Activated naive CD4-positive, alpha-beta T cell treated with anti-CD3 and anti-CD28 coated beads, Interleukin-2, amount 50 U/mL, for 24 hours (primary cell): ENCODE measurements around the gene ADAMTS16.

Experiments
- H3K27ac Mint-ChIP-seq: one replicate; pipeline ENCODE4 v1.8.0; 2021; ENCODE audit warnings: mild to moderate bottlenecking, mixed read lengths
- H3K27me3 Mint-ChIP-seq: one replicate; pipeline ENCODE4 v1.8.0; 2021; ENCODE audit warnings: mixed read lengths
- H3K36me3 Mint-ChIP-seq: one replicate; pipeline ENCODE4 v1.8.0; 2021; ENCODE audit warnings: mixed read lengths
- H3K4me1 Mint-ChIP-seq: one replicate; pipeline ENCODE4 v1.8.0; 2021; ENCODE audit warnings: mixed read lengths
- H3K4me3 Mint-ChIP-seq: one replicate; pipeline ENCODE4 v1.8.0; 2021; ENCODE audit warnings: mild to moderate bottlenecking, mixed read lengths
- H3K9me3 Mint-ChIP-seq: one replicate; pipeline ENCODE4 v1.8.0; 2021; ENCODE audit warnings: mixed read lengths

ADAMTS16 gene

DNA sequence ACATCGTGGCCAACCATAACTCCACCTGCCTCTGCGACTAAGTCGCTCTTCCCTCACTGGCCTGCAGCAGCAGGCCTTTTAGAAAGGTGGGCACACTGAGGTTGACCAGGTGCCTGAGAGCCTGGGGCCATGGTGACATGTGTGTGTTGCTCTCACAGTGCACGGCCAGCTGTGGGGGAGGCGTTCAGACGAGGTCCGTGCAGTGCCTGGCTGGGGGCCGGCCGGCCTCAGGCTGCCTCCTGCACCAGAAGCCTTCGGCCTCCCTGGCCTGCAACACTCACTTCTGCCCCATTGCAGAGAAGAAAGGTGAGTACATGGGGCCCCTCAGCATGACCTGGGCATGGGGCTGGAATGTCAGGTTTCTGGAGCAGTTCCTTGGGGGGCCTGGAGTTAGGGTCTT, 177.8 kb downstream of the ADAMTS16 start:
- H3K27ac Mint-ChIP-seq = no peak overlapping the region
- no peaks in the 10 kb centered on the region for H3K27me3 Mint-ChIP-seq
- no peak overlapping the region for H3K4me3 Mint-ChIP-seq
- no peaks in the 10 kb centered on the region for H3K4me1 Mint-ChIP-seq
- no peaks in the 10 kb centered on the region for H3K9me3 Mint-ChIP-seq
- H3K36me3 Mint-ChIP-seq = peaks cover 1% of the 10 kb centered on the region

DNA sequence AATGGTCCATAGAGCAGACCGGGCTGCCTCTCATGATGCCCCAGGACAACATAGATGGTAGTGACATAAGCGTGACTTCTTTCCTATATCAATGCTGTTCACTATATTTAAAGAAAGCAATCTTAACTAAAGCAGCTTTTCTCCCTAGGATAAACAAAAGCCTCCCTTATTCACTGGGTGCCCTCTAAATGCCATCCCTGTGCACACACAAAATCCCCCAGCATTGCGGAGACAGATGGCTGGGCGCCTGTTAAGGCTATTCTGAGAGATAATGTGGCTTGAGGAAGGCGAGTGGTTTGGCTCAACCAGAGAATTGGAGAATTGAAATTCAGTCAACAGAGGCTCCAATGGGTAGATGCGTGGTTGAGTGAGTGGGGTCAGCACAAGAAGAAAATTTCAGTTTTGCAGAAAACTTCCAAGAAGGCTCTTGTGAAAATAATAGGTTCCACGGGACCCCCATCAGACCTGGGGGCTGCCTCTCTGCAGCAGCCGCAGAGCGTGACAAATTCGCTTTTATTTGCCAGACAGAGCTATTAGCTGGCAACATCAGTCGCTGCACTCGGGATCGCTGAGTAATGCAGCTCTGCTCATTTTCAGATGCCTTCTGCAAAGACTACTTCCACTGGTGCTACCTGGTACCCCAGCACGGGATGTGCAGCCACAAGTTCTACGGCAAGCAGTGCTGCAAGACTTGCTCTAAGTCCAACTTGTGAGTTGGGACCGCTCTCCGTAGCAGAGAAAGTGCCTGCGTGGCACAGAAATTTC, 178.5 kb downstream of the ADAMTS16 start:
- no peak overlapping the region for H3K4me3 Mint-ChIP-seq
- peaks cover 1% of the 10 kb centered on the region for H3K36me3 Mint-ChIP-seq
- no peaks in the 10 kb centered on the region for H3K27me3 Mint-ChIP-seq
- H3K4me1 Mint-ChIP-seq = no peaks in the 10 kb centered on the region
- H3K9me3 Mint-ChIP-seq = no peaks in the 10 kb centered on the region
- H3K27ac Mint-ChIP-seq = no peak overlapping the region

DNA sequence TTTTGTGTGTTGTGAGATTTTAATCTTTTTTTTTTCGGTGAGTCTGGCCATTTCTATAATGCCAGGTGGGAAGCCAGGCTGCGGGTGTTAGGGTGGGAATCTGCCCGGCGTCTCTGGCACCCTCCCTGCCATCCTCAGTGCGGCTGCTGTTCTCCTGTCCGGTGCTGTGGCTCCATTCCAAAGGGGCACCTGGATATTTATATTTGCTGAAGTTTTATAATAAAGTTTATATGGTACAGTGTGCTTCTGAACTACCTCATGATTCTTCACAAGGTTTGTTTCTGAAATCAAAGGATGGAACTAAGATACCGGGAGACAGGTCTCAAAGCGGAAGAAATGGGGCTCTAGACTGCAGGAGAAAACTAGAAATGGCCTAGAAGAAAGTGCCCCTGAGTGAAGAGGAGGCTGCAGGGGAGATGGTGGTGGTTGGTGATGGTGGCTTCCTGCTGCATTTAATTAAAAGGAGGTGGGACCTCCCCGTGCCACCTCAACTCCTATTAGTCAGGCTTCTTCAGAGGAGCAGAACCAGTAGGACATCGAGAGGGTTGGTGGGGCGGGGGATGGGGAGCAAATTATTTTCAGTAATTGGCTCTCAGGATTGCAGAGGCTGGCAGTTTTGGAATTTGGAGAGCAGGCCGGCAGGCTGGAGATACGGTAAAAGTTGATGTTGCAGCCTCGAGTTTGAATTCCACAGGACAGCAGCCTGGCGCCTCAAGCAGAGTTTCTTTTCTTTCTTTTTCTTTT, 180.1 kb downstream of the ADAMTS16 start:
- no peaks in the 10 kb centered on the region for H3K27me3 Mint-ChIP-seq
- peaks cover 1% of the 10 kb centered on the region for H3K36me3 Mint-ChIP-seq
- H3K4me3 Mint-ChIP-seq = no peak overlapping the region
- peaks cover 2% of the 10 kb centered on the region for H3K9me3 Mint-ChIP-seq
- H3K4me1 Mint-ChIP-seq = no peaks in the 10 kb centered on the region
- no peak overlapping the region for H3K27ac Mint-ChIP-seq

DNA sequence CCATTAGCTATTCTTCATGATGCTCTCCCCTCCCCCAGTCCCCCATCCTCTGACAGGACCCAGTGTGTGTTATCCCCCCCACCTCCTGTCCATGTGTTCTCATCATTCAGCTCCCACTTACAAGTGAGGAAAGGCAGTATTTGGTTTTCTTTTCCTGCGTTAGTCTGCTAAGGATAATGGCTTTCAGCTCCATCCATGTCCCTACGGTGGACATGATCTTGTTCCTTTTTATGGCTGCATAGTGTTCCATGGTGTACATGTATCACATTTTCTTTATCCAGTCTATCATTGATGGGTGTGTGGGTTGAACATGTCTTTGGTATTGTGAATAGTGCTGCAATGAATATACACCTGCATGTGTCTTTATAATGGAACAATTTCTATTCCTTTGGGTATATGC, 181.0 kb downstream of the ADAMTS16 start:
- no peak overlapping the region for H3K27ac Mint-ChIP-seq
- peaks cover 6% of the 10 kb centered on the region for H3K9me3 Mint-ChIP-seq

GRCh38 chr5:5323551-5323950, 183.4 kb downstream of the ADAMTS16 start:
- H3K4me1 Mint-ChIP-seq = no peaks in the 10 kb centered on the region
- H3K27me3 Mint-ChIP-seq = no peaks in the 10 kb centered on the region
- peaks cover 15% of the 10 kb centered on the region for H3K9me3 Mint-ChIP-seq
- H3K4me3 Mint-ChIP-seq = no peak overlapping the region
- no peak overlapping the region for H3K27ac Mint-ChIP-seq
- H3K36me3 Mint-ChIP-seq = no peaks in the 10 kb centered on the region

More for the DNA sequence above, 181.0 kb downstream of the ADAMTS16 start:
- no peaks in the 10 kb centered on the region for H3K4me1 Mint-ChIP-seq
- H3K4me3 Mint-ChIP-seq = no peak overlapping the region
- H3K36me3 Mint-ChIP-seq = peaks cover 1% of the 10 kb centered on the region
- H3K27me3 Mint-ChIP-seq = no peaks in the 10 kb centered on the region

GRCh38 chr5:5326115-5326758, 186.1 kb downstream of the ADAMTS16 start:
- peaks cover 15% of the 10 kb centered on the region for H3K9me3 Mint-ChIP-seq
- no peaks in the 10 kb centered on the region for H3K27me3 Mint-ChIP-seq
- H3K4me1 Mint-ChIP-seq = no peaks in the 10 kb centered on the region
- H3K4me3 Mint-ChIP-seq = no peak overlapping the region
- no peaks in the 10 kb centered on the region for H3K36me3 Mint-ChIP-seq
- H3K27ac Mint-ChIP-seq = no peak overlapping the region

DNA sequence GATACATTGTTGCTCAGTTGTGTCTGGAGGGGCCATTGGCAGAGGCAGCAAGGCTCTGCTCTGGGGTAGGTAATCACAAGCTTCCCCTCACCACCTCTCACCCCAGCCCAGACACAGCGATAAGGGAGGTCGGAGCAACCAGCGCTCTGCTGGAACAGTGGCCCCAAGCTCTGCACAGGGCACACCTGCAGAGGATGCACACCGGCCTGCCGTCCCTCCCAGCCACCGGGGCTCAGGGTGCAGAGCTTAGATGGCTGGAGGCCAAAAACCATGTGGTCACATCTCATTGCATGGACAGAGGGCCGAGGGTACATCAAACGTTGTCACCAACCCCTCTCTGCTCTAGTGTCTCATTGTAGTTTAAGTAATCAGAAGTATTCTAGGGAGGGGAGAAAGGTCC, 187.0 kb downstream of the ADAMTS16 start:
- Mint-ChIP-seq H3K27me3 (no peaks in the 10 kb centered on the region), H3K27ac (no peak overlapping the region), H3K4me3 (no peak overlapping the region), H3K4me1 (no peaks in the 10 kb centered on the region), H3K36me3 (no peaks in the 10 kb centered on the region), H3K9me3 (peaks cover 15% of the 10 kb centered on the region)

DNA sequence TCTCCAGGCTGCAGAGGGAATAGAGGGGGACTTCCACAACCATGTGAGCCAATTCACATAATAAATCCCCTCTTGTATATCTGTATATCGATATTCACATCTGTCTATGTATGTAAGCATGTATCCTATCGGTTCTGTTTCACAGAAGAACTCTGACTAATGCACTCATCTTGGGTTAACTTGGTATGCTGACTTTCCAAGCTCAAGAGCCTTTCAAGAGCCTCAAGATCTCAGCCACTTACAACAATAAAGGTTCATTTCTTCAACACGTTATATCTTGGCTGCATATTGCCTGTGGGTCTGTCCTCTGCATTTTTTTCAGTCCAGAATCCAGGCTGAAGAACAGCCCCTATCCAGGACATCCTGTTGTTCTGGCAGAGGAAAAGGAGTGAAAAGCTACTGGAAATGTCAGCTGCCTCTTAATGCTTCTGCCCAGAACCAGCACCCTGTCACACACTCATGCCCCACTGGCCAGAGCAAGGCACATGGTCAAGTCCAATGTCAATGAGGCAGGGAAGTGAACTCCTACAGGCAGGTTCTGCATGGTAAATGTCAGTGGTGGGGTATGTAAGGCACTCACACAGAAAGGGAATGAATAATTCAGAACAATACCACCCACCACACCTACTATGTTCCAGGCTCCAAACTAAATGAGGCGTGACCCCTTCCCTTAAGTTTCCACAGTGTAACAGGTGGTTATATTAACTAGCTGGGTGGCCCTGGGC, 190.8 kb downstream of the ADAMTS16 start:
- no peaks in the 10 kb centered on the region for H3K27me3 Mint-ChIP-seq
- H3K9me3 Mint-ChIP-seq = peaks cover 9% of the 10 kb centered on the region
- no peak overlapping the region for H3K4me3 Mint-ChIP-seq
- H3K27ac Mint-ChIP-seq = no peak overlapping the region
- H3K4me1 Mint-ChIP-seq = no peaks in the 10 kb centered on the region
- no peaks in the 10 kb centered on the region for H3K36me3 Mint-ChIP-seq

DNA sequence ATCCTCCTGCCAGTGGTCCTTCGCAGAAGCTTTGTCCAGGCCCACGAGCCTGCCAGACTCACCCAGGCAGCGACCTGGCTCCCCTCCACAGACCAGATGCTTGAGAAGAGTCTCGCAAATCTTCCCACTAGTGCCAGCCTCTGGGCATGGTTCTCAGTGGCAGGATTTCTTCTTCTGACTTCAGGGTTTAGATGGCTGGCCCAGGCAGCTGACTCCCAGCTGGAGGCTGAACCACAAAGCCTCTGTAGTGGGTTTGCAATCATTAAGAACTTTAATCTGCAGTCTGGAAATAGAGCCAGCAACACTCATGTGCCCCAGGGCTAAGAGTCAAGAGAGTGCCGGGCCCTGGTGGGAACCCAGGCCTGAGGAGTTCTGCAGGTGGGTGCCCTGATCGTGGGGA, 191.7 kb downstream of the ADAMTS16 start:
- Mint-ChIP-seq H3K27me3 (no peaks in the 10 kb centered on the region), H3K27ac (no peak overlapping the region), H3K36me3 (no peaks in the 10 kb centered on the region), H3K4me1 (no peaks in the 10 kb centered on the region), H3K9me3 (peaks cover 9% of the 10 kb centered on the region), H3K4me3 (no peak overlapping the region)

DNA sequence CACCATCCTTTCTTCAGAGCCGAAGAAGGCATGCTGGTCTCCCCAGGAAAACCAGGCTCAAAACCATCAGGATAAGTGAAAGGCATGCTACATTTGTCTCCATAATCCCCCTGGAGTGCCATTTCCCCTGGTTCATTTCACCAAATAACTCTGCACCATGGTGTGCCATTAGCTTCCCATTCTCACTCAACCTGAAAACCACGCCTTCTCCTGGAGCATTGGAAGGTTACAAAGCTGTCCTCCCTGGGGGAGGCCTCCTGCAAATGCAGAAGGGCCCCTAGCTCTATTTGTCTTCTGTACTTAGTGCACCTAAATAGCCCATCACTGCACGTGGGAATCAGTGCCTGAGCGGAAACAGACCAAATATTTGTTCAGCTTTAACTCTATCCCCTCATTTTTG, 192.2 kb downstream of the ADAMTS16 start:
- Mint-ChIP-seq H3K4me3 (no peak overlapping the region), H3K27me3 (no peaks in the 10 kb centered on the region), H3K9me3 (peaks cover 8% of the 10 kb centered on the region), H3K4me1 (no peaks in the 10 kb centered on the region), H3K27ac (no peak overlapping the region), H3K36me3 (no peaks in the 10 kb centered on the region)

DNA sequence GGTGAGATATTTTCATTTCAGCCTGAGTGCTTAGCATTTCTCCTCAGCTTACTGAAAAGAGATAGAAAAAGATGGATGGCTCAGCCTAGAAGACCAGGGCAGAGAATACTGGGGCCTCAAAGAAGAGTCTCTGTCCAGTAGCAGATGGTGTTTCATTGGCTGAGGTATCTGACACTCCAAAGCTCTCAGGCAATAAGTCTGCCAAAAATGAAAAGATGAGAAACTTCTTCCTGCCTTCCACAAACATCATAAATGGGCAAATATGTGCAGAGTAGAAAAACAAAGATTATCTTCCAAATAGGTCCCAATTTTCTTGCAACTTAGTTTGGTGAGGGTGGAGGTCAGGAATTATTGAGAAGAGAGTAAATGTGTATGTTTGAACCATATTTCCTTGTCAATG, 195.0 kb downstream of the ADAMTS16 start:
- no peaks in the 10 kb centered on the region for H3K27me3 Mint-ChIP-seq
- H3K27ac Mint-ChIP-seq = no peak overlapping the region
- H3K9me3 Mint-ChIP-seq = no peaks in the 10 kb centered on the region
- no peaks in the 10 kb centered on the region for H3K36me3 Mint-ChIP-seq
- H3K4me1 Mint-ChIP-seq = no peaks in the 10 kb centered on the region
- no peak overlapping the region for H3K4me3 Mint-ChIP-seq

DNA sequence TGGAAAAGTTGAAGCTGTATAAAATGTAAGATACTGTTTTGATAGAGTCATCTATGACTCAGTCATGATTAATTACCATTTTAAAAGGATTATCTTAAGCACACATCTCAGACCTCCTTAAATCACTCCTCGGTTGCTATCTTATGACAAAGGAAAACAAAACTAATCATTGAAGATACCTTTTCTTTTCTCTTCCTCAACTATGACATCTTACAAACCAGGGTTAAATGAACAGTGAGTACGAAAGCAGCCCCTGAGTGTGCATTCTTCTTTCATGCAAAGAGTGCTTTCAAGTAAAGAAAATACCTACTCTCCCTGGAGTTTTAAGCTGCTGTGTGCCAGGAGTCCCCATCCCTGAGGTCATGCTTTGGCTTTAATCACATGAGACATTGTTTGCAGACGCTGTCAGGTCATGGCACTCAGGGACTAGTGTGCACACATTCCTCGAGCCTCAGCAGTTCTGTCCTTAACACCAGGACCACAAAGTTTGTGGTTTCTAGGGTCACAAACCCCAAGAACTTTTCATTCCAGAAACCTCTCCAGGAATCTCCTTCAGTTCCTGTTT, 195.7 kb downstream of the ADAMTS16 start:
- Mint-ChIP-seq H3K27ac (no peak overlapping the region), H3K9me3 (no peaks in the 10 kb centered on the region), H3K4me3 (no peak overlapping the region), H3K4me1 (no peaks in the 10 kb centered on the region), H3K27me3 (no peaks in the 10 kb centered on the region), H3K36me3 (no peaks in the 10 kb centered on the region)

DNA sequence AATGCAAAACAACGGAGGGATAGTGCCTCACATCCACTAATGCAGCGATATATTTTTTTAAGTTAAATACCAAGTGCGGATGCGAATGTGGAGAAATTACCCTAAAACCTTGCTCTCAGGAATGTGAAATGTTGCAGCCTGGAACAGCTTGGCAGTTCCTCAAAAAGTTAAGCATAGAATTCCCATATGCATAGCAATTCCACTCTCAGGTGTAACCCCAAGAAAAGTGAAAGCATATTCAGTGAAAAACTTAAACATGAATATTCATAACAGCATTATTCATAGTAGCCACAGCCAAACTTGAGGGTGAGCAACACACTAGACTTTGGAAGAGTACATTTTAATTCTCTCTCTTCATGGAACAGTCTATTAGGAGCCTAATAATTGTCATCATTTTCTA, 199.1 kb downstream of the ADAMTS16 start:
- H3K27ac Mint-ChIP-seq = no peak overlapping the region
- H3K9me3 Mint-ChIP-seq = no peaks in the 10 kb centered on the region
- no peaks in the 10 kb centered on the region for H3K36me3 Mint-ChIP-seq
- H3K4me1 Mint-ChIP-seq = no peaks in the 10 kb centered on the region
- H3K27me3 Mint-ChIP-seq = peaks cover 1% of the 10 kb centered on the region
- H3K4me3 Mint-ChIP-seq = no peak overlapping the region

DNA sequence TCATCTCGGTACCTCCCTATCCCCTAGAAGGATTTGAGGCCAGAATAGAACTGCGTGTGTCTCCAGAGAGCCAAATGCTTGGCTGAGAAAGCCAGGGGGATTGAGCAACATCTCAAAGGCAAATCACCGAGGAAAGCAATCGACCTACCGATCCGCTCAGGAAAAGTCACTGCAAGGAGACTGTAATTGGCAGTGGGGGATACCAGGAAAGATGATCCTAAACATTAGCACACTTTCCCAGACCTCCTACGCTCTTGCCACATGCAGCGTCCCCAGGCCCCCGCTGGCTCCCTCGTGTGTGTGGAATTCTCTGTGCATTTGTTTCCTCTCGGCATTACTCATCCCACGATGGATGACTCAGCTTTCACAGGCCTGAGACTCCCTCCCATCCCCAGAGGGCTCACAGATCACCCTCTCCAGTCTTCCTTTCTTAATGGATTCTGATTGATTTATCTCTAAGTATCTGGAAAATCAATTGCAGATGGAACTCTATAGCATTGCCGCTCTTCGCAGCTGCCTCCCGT, 200.1 kb downstream of the ADAMTS16 start:
- Mint-ChIP-seq H3K4me1 (no peaks in the 10 kb centered on the region), H3K27me3 (peaks cover 1% of the 10 kb centered on the region), H3K27ac (no peak overlapping the region), H3K4me3 (no peak overlapping the region), H3K36me3 (no peaks in the 10 kb centered on the region), H3K9me3 (no peaks in the 10 kb centered on the region)
